Transverse colon (tissue), 4 donors: ENCODE measurements around the gene IL17REL. TPM values are rescaled to one million over a fixed set of nuclear protein-coding genes. Genes with fewer than 3 reads are reported as not detected.

Experiments used
- DNase-seq: peaks from one replicate; pipeline ENCODE4 v3.0.0-alpha.2; 2019
- H3K27ac ChIP-seq, 4 donors: fragments of 200-600 bp; sonication (generic); 2 replicates each; pipeline ENCODE4 v1.5.1; 2016 to 2018; ENCODE audit warnings: inconsistent platforms in 4 of 4
- H3K27me3 ChIP-seq: fragments of 200-600 bp; sonication (generic); 2 replicates; pipeline ENCODE4 v1.5.1; 2017; ENCODE audit warnings: inconsistent platforms
- H3K36me3 ChIP-seq, 4 donors: fragments of 200-600 bp; sonication (generic); 2 replicates each; pipeline ENCODE4 v1.5.1; 2017 to 2019; ENCODE audit warnings: inconsistent platforms in 4 of 4
- H3K4me1 ChIP-seq, 4 donors: fragments of 200-600 bp; sonication (generic); 2 replicates each; pipeline ENCODE4 v1.5.1; 2017 to 2020; ENCODE audit warnings: inconsistent platforms in 4 of 4
- H3K4me3 ChIP-seq, 4 donors: fragments of 200-600 bp; sonication (generic); 1 replicate in 1 of 4; 2 replicates in 3 of 4; pipeline versions ENCODE4 v1.5.1 to v1.6.1; 2017 to 2019; ENCODE audit warnings: inconsistent platforms in 4 of 4
- H3K9me3 ChIP-seq, 2 donors: fragments of 200-600 bp; sonication (generic); 2 replicates each; pipeline ENCODE4 v1.5.1; 2017 to 2019; ENCODE audit warnings: inconsistent platforms in 2 of 2
- EP300 ChIP-seq: sonication (generic); formaldehyde crosslinking; IDR thresholded peaks from one replicate; pipeline ENCODE4 v1.6.1; 2017; ENCODE audit warnings: antibody characterized with exemption, low read depth
- POLR2A ChIP-seq: fragments of 450-650 bp; IDR thresholded peaks from one replicate; pipeline ENCODE4 v1.6.1; 2016; ENCODE audit warnings: antibody characterized with exemption, mild to moderate bottlenecking, moderate library complexity
- POLR2AphosphoS5 ChIP-seq, 3 donors: sonication (generic); formaldehyde crosslinking; IDR thresholded peaks; one replicate each; pipeline ENCODE4 v1.6.1; 2016; ENCODE audit warnings: antibody characterized with exemption in 3 of 3
- WGBS, 2 donors: methylation state at CpG; one replicate each; pipeline ENCODE4 v1.1.5; 2018; ENCODE audit warnings: low coverage in 1 of 2; 5-methylcytosine and 5-hydroxymethylcytosine counted together
- in situ Hi-C, 4 donors: fragments of 200-750 bp; cut with MboI; loops; one replicate each; pipeline versions ENCODE4 v1.15.0 to v1.15.1; 2017; ENCODE audit warnings: low sequenced_read_pairs in 3 of 4, low pct_ligation_motif_present in 1 of 4, low pct_unique_long_range_greater_than_20kb in 1 of 4
- intact Hi-C: fragments of 100-400 bp; cut with DNase I; formaldehyde crosslinking; loops from one replicate; pipeline ENCODE4 v1.15.1; 2023; ENCODE audit warnings: low total_unique reads
- total RNA-seq, 4 donors: library from RNA; depleted of rRNA; stranded (reverse); fragments of >200 nt; gene quantifications; one replicate each; pipeline ENCODE4 v1.1.0, GENCODE V29; 2016
- TF ChIP-seq, protein P1 (sequence below), 5 experiments: fragments of 200-600 bp in 3 of 5; fragments of 450-650 bp in 2 of 5; sonication (generic) in 3 of 5; IDR thresholded peaks; 1 replicate in 2 of 5; 2 replicates in 3 of 5; pipeline ENCODE4 v1.5.1; 2016 to 2017; ENCODE audit warnings: antibody characterized with exemption in 5 of 5, inconsistent platforms in 3 of 5, mild to moderate bottlenecking in 2 of 5, moderate library complexity in 1 of 5

Gene IL17REL
- total RNA-seq, 4 donors from 2014 or later = 0.32 to 2.2 (median 1.3) TPM

DNA sequence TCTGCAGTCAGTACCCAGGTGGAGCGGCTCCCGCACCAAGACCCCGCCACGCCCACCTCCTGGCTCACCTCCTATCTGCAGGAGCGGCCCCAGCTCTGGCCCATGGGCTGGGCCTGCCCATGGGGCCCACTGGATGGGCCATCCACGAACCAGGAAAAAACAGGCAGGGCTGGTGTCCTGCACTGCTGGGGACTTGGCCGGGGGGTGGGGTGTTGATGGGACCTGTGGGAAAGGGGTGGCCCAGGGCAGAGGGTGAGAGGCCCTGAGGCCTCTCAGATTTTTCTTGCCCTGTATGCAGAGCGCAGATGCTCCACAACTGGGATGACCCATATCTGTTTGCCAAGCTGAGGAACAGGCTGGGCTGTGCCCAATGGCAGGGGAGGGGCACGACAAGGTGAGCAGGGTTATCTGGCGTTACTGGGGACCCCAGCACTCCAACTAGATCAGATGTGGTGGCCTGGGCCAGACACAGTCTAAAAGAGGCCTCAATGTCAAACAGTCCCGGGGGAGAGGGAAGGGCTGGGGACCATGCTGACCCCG, 54.7 kb downstream of the IL17REL start:
- intact Hi-C loops = loop anchor here (2.0 kb wide), 1 partner anchor 19 kb away; no protein-coding TSS in a partner anchor
- in situ Hi-C loops = loop anchor here in 1 of 4 donors (25.0 kb wide), 1 partner anchor 96 kb away; the partner anchor contains the start of gene ZBED4
- peak; percentile 44 for DNase-seq
- Histone ChIP-seq H3K4me1 (peaks cover 11 to 35% (median 24%) of the 10 kb centered on the region in 4 donors), H3K27me3 (no peaks in the 10 kb centered on the region), H3K36me3 (peaks cover 0 to 4% (median 2%) of the 10 kb centered on the region in 4 donors), H3K9me3 (no peaks in the 10 kb centered on the region), H3K4me3 (no peak overlapping the region), H3K27ac (no peak overlapping the region)
- WGBS, 2 donors = 70 to 77% methylated on average over 2 to 12 of the region's 12 CpGs
- TF ChIP-seq, protein P1, sequence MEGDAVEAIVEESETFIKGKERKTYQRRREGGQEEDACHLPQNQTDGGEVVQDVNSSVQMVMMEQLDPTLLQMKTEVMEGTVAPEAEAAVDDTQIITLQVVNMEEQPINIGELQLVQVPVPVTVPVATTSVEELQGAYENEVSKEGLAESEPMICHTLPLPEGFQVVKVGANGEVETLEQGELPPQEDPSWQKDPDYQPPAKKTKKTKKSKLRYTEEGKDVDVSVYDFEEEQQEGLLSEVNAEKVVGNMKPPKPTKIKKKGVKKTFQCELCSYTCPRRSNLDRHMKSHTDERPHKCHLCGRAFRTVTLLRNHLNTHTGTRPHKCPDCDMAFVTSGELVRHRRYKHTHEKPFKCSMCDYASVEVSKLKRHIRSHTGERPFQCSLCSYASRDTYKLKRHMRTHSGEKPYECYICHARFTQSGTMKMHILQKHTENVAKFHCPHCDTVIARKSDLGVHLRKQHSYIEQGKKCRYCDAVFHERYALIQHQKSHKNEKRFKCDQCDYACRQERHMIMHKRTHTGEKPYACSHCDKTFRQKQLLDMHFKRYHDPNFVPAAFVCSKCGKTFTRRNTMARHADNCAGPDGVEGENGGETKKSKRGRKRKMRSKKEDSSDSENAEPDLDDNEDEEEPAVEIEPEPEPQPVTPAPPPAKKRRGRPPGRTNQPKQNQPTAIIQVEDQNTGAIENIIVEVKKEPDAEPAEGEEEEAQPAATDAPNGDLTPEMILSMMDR (IDR thresholded peaks at IDR 0.05) = no peak
- TF ChIP-seq POLR2A (no peak), POLR2AphosphoS5 (IDR thresholded peaks at IDR 0.05) (no peak), EP300 (no peak)

DNA sequence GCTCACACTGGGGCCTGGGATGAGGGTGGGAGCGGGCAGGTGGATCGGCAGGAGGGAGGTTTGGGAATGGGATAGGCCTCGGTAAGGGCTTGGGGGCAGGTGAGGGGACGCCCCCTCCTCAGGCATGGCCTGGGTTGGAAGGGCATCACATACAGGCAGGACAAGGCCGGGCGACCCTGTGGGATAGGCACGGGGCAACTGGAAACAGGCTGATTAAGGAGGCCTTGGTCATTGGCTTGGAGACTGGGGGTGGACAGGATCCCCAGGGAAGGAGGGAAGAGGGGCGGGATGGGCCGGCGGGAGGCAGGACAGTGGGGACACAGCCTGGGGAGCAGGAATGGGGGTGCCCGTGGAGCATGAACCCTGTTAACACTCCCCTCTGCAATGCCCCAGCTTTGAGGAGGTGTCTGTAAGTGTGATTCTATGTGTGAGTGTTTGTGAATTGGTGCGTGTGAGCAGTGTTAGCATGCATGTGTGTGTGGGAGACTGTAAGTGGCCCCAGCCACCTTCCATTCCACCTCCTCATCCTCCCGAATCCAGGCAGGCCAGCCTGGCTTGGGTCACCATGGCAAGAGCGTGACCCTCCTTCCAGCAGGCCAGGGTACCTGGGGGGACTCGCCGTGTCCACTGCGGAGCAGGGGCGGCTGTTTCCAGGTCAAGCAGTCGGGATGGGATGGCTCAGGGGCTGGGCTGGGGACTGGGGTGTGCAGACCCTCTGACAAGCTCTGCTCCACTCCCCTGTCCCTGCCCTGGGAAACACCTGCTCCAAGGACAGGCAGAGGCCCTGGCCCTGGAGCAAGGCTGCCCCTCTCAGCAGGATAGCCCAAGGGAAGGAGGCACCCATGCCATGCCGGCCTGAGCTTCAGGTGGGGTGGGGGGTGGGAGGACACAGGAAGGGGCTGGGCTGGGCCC, 55.4 kb downstream of the IL17REL start:
- WGBS, 2 donors = 94 to 96% methylated on average over 10 to 19 of the region's 20 CpGs
- no peak overlapping the region for H3K27ac ChIP-seq
- DNase-seq = no peak
- TF ChIP-seq, protein P1 (IDR thresholded peaks at IDR 0.05) = no peak
- TF ChIP-seq EP300 (no peak), POLR2A (no peak), POLR2AphosphoS5 (IDR thresholded peaks at IDR 0.05) (no peak)
- H3K27me3 ChIP-seq = no peaks in the 10 kb centered on the region
- H3K4me3 ChIP-seq = no peak overlapping the region
- H3K36me3 ChIP-seq = no peaks in the 10 kb centered on the region
- intact Hi-C loops (no loop called here), in situ Hi-C loops (loop anchor here in 1 of 4 donors (25.0 kb wide), 1 partner anchor 95 kb away; the partner anchor contains the start of gene ZBED4)
- H3K9me3 ChIP-seq = no peaks in the 10 kb centered on the region
- peaks cover 16 to 38% (median 25%) of the 10 kb centered on the region in 4 donors for H3K4me1 ChIP-seq

DNA sequence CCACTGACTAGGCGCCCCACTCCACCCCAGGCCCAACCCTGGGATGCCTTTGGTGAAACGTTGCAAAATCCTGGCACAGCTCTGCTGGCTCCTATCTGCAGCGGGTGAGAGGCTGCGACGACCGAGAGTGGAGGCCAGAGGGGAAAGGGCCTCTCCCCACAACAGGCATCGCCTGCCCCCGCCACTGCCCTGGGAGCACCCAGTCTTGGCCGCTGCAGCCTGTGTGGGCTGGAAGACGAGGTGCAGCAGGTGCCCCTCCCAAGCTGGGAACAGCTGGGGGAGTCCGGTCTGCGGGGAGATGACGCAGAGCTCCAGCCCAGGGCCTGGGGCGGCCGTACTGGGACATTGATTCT, 56.2 kb downstream of the IL17REL start:
- Histone ChIP-seq H3K4me1 (peaks cover 20 to 45% (median 33%) of the 10 kb centered on the region in 4 donors), H3K9me3 (no peaks in the 10 kb centered on the region), H3K4me3 (no peak overlapping the region), H3K36me3 (no peaks in the 10 kb centered on the region), H3K27ac (no peak overlapping the region), H3K27me3 (no peaks in the 10 kb centered on the region)
- no peak for DNase-seq
- in situ Hi-C loops = loop anchor here in 1 of 4 donors (25.0 kb wide), 1 partner anchor 94 kb away; the partner anchor contains the start of gene ZBED4
- 90% methylated on average over 15 of the region's 15 CpGs; no CpG with 5 or more reads in 1 of the 2 donors for WGBS, 2 donors
- TF ChIP-seq POLR2AphosphoS5 (IDR thresholded peaks at IDR 0.05) (no peak), POLR2A (no peak), EP300 (no peak)
- TF ChIP-seq, protein P1 (IDR thresholded peaks at IDR 0.05) = no peak
- intact Hi-C loops = no loop called here
